Midbrain (tissue), 1 donor: ENCODE data around the gene DDX60.

Experiments used
- DNase-seq: peaks from one replicate; lab custom pipeline; 2025; lab: John Stamatoyannopoulos, UW

DDX60 gene

GRCh38 chr4:168208957-168209614 is 109.5 kb downstream of the DDX60 start:
- DNase-seq: no peak

DNA sequence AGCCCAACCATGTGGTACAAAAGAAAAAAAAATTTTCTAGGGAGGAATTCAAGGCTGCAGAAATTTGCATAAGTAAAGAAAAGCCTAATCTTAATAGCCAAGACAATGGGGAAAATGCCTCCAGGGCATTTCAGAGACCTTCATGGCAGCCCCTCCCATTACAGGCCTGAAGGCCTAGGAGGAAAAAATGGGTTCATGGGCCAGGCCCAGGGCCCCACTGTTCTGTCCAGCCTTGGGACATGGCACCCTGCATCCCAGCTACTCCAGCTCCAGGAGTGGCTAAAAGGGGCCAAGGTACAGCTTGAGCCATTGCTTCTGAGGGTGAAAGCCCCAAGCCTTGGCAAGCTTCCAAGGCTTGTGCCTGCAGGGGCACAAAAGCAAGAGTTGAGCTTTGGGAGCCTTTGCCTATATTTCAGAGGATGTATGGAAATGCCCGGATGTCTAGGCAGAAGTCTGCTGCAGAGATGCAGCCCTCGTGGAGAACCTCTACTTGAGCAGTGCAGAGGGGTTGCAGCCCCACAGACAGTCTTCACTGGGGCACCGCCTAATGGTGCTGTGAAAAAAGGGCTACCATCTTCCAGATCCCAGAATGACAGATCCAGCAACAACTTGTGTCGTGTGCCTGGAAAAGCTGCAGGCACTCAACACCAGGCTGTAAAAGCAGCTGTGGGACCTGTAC is 115.2 kb downstream of the DDX60 start:
- no peak for DNase-seq

- DNase-seq: no peak
Observed at GRCh38 chr4:168200685-168201084, 117.9 kb downstream of the DDX60 start.

DNA sequence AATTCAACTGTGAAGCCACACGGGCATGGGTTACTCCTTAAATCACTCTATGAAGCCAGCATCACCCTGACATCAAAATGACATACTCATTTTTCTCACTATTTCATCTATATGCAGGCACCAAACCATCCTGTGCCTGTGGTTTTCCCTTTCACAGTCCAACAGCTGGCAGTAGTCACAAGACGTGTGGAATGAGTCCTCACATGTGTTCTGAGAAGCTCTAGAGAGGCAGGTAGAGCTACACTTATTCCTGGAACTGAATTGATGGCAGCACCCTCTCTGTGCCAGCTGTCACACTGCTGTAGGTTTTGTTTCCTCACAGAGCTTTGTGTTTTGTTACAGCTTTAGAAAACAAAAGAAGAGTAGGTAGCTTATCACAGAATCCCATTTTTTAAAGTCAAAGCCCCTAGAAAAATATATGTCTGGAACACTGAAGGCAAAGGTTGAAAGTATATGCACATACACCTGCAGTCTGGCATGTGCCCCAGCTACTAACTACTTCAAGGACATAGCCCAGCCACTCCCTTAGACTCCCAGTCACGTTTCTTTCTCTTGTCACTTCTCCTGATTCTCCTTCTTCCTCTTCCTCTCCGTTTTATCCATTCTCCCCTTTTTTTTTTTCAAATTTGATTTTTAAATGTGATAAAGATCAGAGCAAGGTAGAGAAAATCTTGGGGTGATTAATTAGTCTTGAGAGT is 119.1 kb downstream of the DDX60 start:
- DNase-seq: no peak

- no peak for DNase-seq
Observed at GRCh38 chr4:168197926-168198325, 120.6 kb downstream of the DDX60 start.

- DNase-seq: no peak
Observed at GRCh38 chr4:168188754-168189153, 129.8 kb downstream of the DDX60 start.

GRCh38 chr4:168183717-168184571 is 134.6 kb downstream of the DDX60 start:
- DNase-seq: peak; percentile 58

- DNase-seq: no peak
Observed at GRCh38 chr4:168177546-168178149, 140.9 kb downstream of the DDX60 start.

GRCh38 chr4:168174308-168174707 is 144.2 kb downstream of the DDX60 start:
- DNase-seq: no peak

DNA sequence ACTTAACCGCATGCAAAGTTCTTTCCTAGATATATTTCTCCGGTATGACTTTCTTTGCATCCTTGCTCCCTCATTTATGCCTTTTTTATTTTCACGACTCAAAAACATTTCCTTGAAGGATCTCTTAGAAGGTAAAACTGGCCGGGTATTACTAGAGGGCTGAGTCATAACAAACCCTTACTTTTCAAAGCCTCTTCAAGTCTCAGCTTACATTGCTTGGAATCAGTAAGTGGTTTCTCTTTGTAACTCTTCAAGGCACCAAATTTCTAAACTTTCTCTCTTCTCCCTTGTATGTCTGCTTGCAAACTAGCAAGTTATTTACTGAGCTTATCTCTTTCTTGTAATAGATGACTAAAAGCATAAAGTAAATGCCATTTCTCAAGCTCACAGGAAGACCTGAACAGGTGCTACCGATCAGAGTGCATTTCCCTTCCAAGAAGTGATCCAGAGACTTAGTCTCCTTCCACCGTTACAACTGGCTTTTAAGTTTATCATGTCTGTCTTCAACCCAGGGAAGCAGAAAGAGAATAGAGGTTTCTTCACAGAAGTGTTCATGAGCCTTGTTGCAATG is 150.8 kb downstream of the DDX60 start:
- DNase-seq: no peak
